ENCODE data around the gene FXYD4. TPM values are rescaled to one million over a fixed set of nuclear protein-coding genes. Genes with fewer than 3 reads are reported as not detected.

Gene FXYD4
- total and polyA plus RNA-seq, 4 donors = not detected

- Histone ChIP-seq H3K4me1 (ENCODE audit: control insufficient read depth, insufficient read depth, low read length) (no peaks in the 10 kb centered on the region), H3K4me3 (ENCODE audit: low read depth, low read length) (no peak overlapping the region), H3K27ac (ENCODE audit: low read depth, low read length) (no peak overlapping the region), H3K36me3 (ENCODE audit: control insufficient read depth, insufficient read depth, low read length) (peaks cover 3% of the 10 kb centered on the region), H3K27me3 (ENCODE audit: control insufficient read depth, insufficient read depth, low read length) (no peaks in the 10 kb centered on the region), H3K9me3 (ENCODE audit: control insufficient read depth, insufficient read depth, low read length) (no peaks in the 10 kb centered on the region)
- 89% methylated on average over 4 of the region's 7 CpGs for WGBS (ENCODE audit: insufficient coverage)
- no peak for DNase-seq (ENCODE audit: low read depth in 4 of 6, low spot score in 6 of 6)
These were observed 30.0 kb upstream of the FXYD4 start for GRCh38 chr10:43341450-43341849.

- no peak overlapping the region for H3K27ac ChIP-seq (ENCODE audit: low read depth, low read length)
- no peak overlapping the region for H3K4me3 ChIP-seq (ENCODE audit: low read depth, low read length)
- DNase-seq (ENCODE audit: low read depth in 4 of 6, low spot score in 6 of 6) = no peak
- H3K4me1 ChIP-seq (ENCODE audit: control insufficient read depth, insufficient read depth, low read length) = no peaks in the 10 kb centered on the region
- peaks cover 3% of the 10 kb centered on the region for H3K36me3 ChIP-seq (ENCODE audit: control insufficient read depth, insufficient read depth, low read length)
- H3K27me3 ChIP-seq (ENCODE audit: control insufficient read depth, insufficient read depth, low read length) = no peaks in the 10 kb centered on the region
- no peaks in the 10 kb centered on the region for H3K9me3 ChIP-seq (ENCODE audit: control insufficient read depth, insufficient read depth, low read length)
- WGBS (ENCODE audit: insufficient coverage) = 88% methylated on average over 43 of the region's 49 CpGs
These were observed 28.9 kb upstream of the FXYD4 start for GRCh38 chr10:43342279-43343125.

GRCh38 chr10:43343126-43343525, 28.3 kb upstream of the FXYD4 start:
- WGBS (ENCODE audit: insufficient coverage) = 60% methylated on average over 1 of the region's 15 CpGs
- no peaks in the 10 kb centered on the region for H3K9me3 ChIP-seq (ENCODE audit: control insufficient read depth, insufficient read depth, low read length)
- H3K4me1 ChIP-seq (ENCODE audit: control insufficient read depth, insufficient read depth, low read length) = no peaks in the 10 kb centered on the region
- DNase-seq (ENCODE audit: low read depth in 4 of 6, low spot score in 6 of 6) = no peak
- peaks cover 3% of the 10 kb centered on the region for H3K36me3 ChIP-seq (ENCODE audit: control insufficient read depth, insufficient read depth, low read length)
- H3K27ac ChIP-seq (ENCODE audit: low read depth, low read length) = no peak overlapping the region
- no peaks in the 10 kb centered on the region for H3K27me3 ChIP-seq (ENCODE audit: control insufficient read depth, insufficient read depth, low read length)
- H3K4me3 ChIP-seq (ENCODE audit: low read depth, low read length) = no peak overlapping the region

GRCh38 chr10:43344051-43344450, 27.4 kb upstream of the FXYD4 start:
- WGBS (ENCODE audit: insufficient coverage) = 91% methylated on average over 8 of the region's 8 CpGs
- Histone ChIP-seq H3K4me1 (ENCODE audit: control insufficient read depth, insufficient read depth, low read length) (no peaks in the 10 kb centered on the region), H3K36me3 (ENCODE audit: control insufficient read depth, insufficient read depth, low read length) (peaks cover 3% of the 10 kb centered on the region), H3K4me3 (ENCODE audit: low read depth, low read length) (no peak overlapping the region), H3K27me3 (ENCODE audit: control insufficient read depth, insufficient read depth, low read length) (no peaks in the 10 kb centered on the region), H3K9me3 (ENCODE audit: control insufficient read depth, insufficient read depth, low read length) (no peaks in the 10 kb centered on the region), H3K27ac (ENCODE audit: low read depth, low read length) (no peak overlapping the region)
- no peak for DNase-seq (ENCODE audit: low read depth in 4 of 6, low spot score in 6 of 6)

- 100% methylated on average over 1 of the region's 4 CpGs for WGBS (ENCODE audit: insufficient coverage)
- no peak for DNase-seq (ENCODE audit: low read depth in 4 of 6, low spot score in 6 of 6)
- H3K4me3 ChIP-seq (ENCODE audit: low read depth, low read length) = no peak overlapping the region
- H3K36me3 ChIP-seq (ENCODE audit: control insufficient read depth, insufficient read depth, low read length) = no peaks in the 10 kb centered on the region
- H3K27me3 ChIP-seq (ENCODE audit: control insufficient read depth, insufficient read depth, low read length) = peaks cover 10% of the 10 kb centered on the region
- H3K27ac ChIP-seq (ENCODE audit: low read depth, low read length) = no peak overlapping the region
- H3K4me1 ChIP-seq (ENCODE audit: control insufficient read depth, insufficient read depth, low read length) = peaks cover 8% of the 10 kb centered on the region
- no peaks in the 10 kb centered on the region for H3K9me3 ChIP-seq (ENCODE audit: control insufficient read depth, insufficient read depth, low read length)
These were observed 23.4 kb upstream of the FXYD4 start for GRCh38 chr10:43347997-43348396.

- WGBS (ENCODE audit: insufficient coverage) = 35% methylated on average over 10 of the region's 13 CpGs
- peaks cover 10% of the 10 kb centered on the region for H3K27me3 ChIP-seq (ENCODE audit: control insufficient read depth, insufficient read depth, low read length)
- H3K4me3 ChIP-seq (ENCODE audit: low read depth, low read length) = no peak overlapping the region
- peaks cover 8% of the 10 kb centered on the region for H3K4me1 ChIP-seq (ENCODE audit: control insufficient read depth, insufficient read depth, low read length)
- DNase-seq (ENCODE audit: low read depth in 4 of 6, low spot score in 6 of 6) = peak; percentile 28 to 92 (median 66)
- H3K9me3 ChIP-seq (ENCODE audit: control insufficient read depth, insufficient read depth, low read length) = no peaks in the 10 kb centered on the region
- H3K36me3 ChIP-seq (ENCODE audit: control insufficient read depth, insufficient read depth, low read length) = no peaks in the 10 kb centered on the region
- H3K27ac ChIP-seq (ENCODE audit: low read depth, low read length) = no peak overlapping the region
These were observed 22.7 kb upstream of the FXYD4 start for GRCh38 chr10:43348511-43349312.

- no peaks in the 10 kb centered on the region for H3K36me3 ChIP-seq (ENCODE audit: control insufficient read depth, insufficient read depth, low read length)
- no peak overlapping the region for H3K4me3 ChIP-seq (ENCODE audit: low read depth, low read length)
- WGBS (ENCODE audit: insufficient coverage) = 89% methylated on average over 4 of the region's 7 CpGs
- no peaks in the 10 kb centered on the region for H3K9me3 ChIP-seq (ENCODE audit: control insufficient read depth, insufficient read depth, low read length)
- H3K27me3 ChIP-seq (ENCODE audit: control insufficient read depth, insufficient read depth, low read length) = peaks cover 10% of the 10 kb centered on the region
- no peak overlapping the region for H3K27ac ChIP-seq (ENCODE audit: low read depth, low read length)
- peaks cover 8% of the 10 kb centered on the region for H3K4me1 ChIP-seq (ENCODE audit: control insufficient read depth, insufficient read depth, low read length)
- DNase-seq (ENCODE audit: low read depth in 4 of 6, low spot score in 6 of 6) = no peak
These were observed 21.3 kb upstream of the FXYD4 start for GRCh38 chr10:43350156-43350555.

GRCh38 chr10:43350686-43351085, 20.8 kb upstream of the FXYD4 start:
- Histone ChIP-seq H3K4me1 (ENCODE audit: control insufficient read depth, insufficient read depth, low read length) (peaks cover 8% of the 10 kb centered on the region), H3K36me3 (ENCODE audit: control insufficient read depth, insufficient read depth, low read length) (no peaks in the 10 kb centered on the region), H3K9me3 (ENCODE audit: control insufficient read depth, insufficient read depth, low read length) (no peaks in the 10 kb centered on the region), H3K4me3 (ENCODE audit: low read depth, low read length) (no peak overlapping the region), H3K27ac (ENCODE audit: low read depth, low read length) (no peak overlapping the region), H3K27me3 (ENCODE audit: control insufficient read depth, insufficient read depth, low read length) (peaks cover 10% of the 10 kb centered on the region)
- peak in 1 of 6 donors; percentile 34 for DNase-seq (ENCODE audit: low read depth in 4 of 6, low spot score in 6 of 6)
- WGBS (ENCODE audit: insufficient coverage) = 17% methylated on average over 34 of the region's 34 CpGs

- H3K9me3 ChIP-seq (ENCODE audit: control insufficient read depth, insufficient read depth, low read length) = no peaks in the 10 kb centered on the region
- no peak overlapping the region for H3K4me3 ChIP-seq (ENCODE audit: low read depth, low read length)
- no peak overlapping the region for H3K27ac ChIP-seq (ENCODE audit: low read depth, low read length)
- peaks cover 10% of the 10 kb centered on the region for H3K27me3 ChIP-seq (ENCODE audit: control insufficient read depth, insufficient read depth, low read length)
- DNase-seq (ENCODE audit: low read depth in 4 of 6, low spot score in 6 of 6) = no peak
- peaks cover 8% of the 10 kb centered on the region for H3K4me1 ChIP-seq (ENCODE audit: control insufficient read depth, insufficient read depth, low read length)
- 59% methylated on average over 12 of the region's 14 CpGs for WGBS (ENCODE audit: insufficient coverage)
- H3K36me3 ChIP-seq (ENCODE audit: control insufficient read depth, insufficient read depth, low read length) = no peaks in the 10 kb centered on the region
These were observed 20.1 kb upstream of the FXYD4 start for GRCh38 chr10:43351301-43351700.
